Nephron progenitor cell (in vitro differentiated cells): ENCODE measurements around the gene ZNF615.
"Not testable (repeated sequence)": the region's sequence is repeated elsewhere in the genome, so short reads cannot be mapped to it uniquely, and the experiment has no call there.

Experiments
- DNase-seq: peaks from one replicate; pipeline ENCODE4 v3.0.0; 2021
- H3K27ac Mint-ChIP-seq: 2 replicates; pipeline ENCODE4 v1.8.0; 2021; ENCODE audit warnings: mild to moderate bottlenecking, moderate library complexity, mixed read lengths
- H3K27me3 Mint-ChIP-seq: 2 replicates; pipeline ENCODE4 v1.8.0; 2021; ENCODE audit warnings: mild to moderate bottlenecking, low read depth, mixed read lengths; ENCODE audit not compliant: poor library complexity
- H3K36me3 Mint-ChIP-seq: 2 replicates; pipeline ENCODE4 v1.8.0; 2021; ENCODE audit warnings: low read depth, mixed read lengths
- H3K4me1 Mint-ChIP-seq: 2 replicates; pipeline ENCODE4 v1.8.0; 2021; ENCODE audit warnings: mixed read lengths
- H3K4me3 Mint-ChIP-seq: 2 replicates; pipeline ENCODE4 v1.8.0; 2021; ENCODE audit warnings: mild to moderate bottlenecking, moderate library complexity, mixed read lengths
- H3K9me3 Mint-ChIP-seq: 2 replicates; pipeline ENCODE4 v1.8.0; 2021; ENCODE audit warnings: mild to moderate bottlenecking, moderate library complexity, mixed read lengths
- TF ChIP-seq, protein P1 (sequence below): fragments of 200-600 bp; sonication (generic); IDR thresholded peaks from 2 replicates; pipeline ENCODE4 v1.5.0; 2021; ENCODE audit warnings: antibody characterized with exemption

The ZNF615 gene

DNA sequence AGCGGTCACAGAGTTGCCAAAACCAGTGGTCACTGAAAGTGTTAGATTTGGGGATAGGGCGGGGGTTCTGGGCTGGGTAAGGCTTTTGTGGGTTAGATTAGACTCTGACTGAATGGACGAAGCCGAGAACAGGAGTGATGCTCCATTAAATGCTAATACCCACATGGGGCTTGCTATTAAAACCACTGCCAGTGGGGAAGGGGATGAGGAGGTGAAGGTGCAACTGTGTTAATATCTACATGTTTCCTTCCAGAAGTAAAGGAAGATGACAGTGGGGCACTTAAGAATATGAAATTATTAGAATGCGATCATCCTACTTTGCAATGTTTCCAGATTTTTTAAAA, 20.7 kb upstream of the ZNF615 start:
- TF ChIP-seq, protein P1, sequence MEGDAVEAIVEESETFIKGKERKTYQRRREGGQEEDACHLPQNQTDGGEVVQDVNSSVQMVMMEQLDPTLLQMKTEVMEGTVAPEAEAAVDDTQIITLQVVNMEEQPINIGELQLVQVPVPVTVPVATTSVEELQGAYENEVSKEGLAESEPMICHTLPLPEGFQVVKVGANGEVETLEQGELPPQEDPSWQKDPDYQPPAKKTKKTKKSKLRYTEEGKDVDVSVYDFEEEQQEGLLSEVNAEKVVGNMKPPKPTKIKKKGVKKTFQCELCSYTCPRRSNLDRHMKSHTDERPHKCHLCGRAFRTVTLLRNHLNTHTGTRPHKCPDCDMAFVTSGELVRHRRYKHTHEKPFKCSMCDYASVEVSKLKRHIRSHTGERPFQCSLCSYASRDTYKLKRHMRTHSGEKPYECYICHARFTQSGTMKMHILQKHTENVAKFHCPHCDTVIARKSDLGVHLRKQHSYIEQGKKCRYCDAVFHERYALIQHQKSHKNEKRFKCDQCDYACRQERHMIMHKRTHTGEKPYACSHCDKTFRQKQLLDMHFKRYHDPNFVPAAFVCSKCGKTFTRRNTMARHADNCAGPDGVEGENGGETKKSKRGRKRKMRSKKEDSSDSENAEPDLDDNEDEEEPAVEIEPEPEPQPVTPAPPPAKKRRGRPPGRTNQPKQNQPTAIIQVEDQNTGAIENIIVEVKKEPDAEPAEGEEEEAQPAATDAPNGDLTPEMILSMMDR, result no peak
- H3K36me3 Mint-ChIP-seq, result peaks cover 100% of the 10 kb centered on the region
- H3K27ac Mint-ChIP-seq, result peak overlapping the region; percentile 99

DNA sequence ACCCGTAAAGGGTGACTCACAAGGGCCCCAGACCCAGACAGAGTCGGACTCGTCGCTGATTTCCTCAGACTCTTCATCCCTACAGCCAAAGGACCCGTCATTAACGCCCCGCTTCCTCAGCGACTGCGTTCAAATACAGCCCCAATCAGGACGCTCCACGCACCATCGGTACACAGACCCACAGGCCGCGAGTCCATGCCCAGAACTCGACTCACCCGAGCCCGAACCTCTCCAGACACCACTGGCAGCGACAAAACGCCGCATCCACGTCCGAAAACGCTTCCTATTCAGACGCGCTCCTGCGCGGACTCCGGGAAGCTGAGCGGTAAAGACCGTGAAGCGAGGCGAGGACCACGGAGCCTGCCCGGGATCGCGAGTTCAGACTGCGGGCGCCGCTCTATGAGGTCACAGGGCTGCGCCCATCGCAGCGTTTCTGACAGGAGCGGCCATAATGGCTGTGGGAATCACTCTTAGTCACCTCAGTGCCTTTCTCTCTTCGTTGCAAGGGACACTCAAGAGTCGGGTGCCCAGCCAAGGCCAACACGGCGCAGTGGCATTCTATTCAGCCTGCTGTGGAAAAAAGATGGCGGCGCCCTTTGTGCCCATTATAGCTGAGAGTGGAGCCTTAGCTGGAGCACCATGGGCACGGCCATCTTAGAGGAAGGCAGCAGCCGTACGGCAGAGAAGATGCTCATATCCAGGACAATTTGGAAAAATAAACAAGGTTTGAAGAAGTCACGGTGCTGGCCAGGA, 20.2 kb upstream of the ZNF615 start, which contains the start of gene ZNF614:
Gene ZNF614, minus strand, starts transcription at position 353 of the 753 bp plus-strand sequence. CDS start 2,634 bp downstream, outside the sequence.
- Mint-ChIP-seq H3K9me3 (peaks cover 100% of the 10 kb centered on the region), H3K27me3 (peaks cover 7% of the 10 kb centered on the region), H3K4me3 (peak within 1 kb of the TSS; percentile 92), H3K36me3 (peaks cover 100% of the 10 kb centered on the region), H3K4me1 (peaks cover 21% of the 10 kb centered on the region), H3K27ac (peak within 1 kb of the TSS; percentile 99)
- DNase-seq, result peak; percentile 85
- TF ChIP-seq, protein P1, result no peak

More for the DNA sequence above, 20.7 kb upstream of the ZNF615 start:
- peaks cover 21% of the 10 kb centered on the region for H3K4me1 Mint-ChIP-seq
- H3K27me3 Mint-ChIP-seq, result peaks cover 7% of the 10 kb centered on the region
- DNase-seq, result no peak
- peaks cover 100% of the 10 kb centered on the region for H3K9me3 Mint-ChIP-seq
- H3K4me3 Mint-ChIP-seq, result peak overlapping the region; percentile 92

DNA sequence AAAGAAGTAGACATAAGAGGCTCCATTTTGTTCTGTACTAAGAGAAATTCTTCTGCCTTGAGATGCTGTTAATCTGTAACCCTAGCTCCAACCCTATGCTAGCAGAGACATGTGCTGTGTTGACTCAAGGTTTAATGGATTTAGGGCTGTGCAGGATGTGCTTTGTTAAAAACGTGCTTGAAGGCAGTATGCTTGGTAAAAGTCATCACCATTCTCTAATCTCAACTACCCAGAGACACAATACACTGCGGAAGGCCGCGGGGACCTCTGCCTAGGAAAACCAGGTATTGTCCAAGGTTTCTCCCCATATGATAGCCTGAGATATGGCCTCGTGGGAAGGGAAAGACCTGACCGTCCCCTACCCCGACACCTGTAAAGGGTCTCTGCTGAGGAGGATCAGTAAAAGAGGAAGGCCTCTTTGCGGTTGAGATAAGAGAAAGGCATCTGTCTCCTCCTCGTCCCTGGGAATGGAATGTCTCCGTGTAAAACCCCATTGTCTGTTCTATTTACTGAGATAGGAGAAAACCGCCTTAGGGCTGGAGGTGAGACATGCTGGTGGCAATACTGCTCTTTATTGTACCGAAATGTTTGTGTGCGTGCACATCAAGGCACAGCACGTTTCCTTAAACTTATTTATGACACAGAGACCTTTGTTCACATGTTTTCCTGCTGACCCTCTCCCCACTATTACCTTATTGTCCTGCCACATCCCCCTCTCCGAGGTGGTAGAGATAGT, 18.4 kb upstream of the ZNF615 start:
- Mint-ChIP-seq H3K36me3 (peaks cover 100% of the 10 kb centered on the region), H3K4me1 (peaks cover 21% of the 10 kb centered on the region), H3K4me3 (peak overlapping the region; percentile 92), H3K9me3 (peaks cover 98% of the 10 kb centered on the region)
- not testable (repeated sequence) for H3K27me3 Mint-ChIP-seq, H3K27ac Mint-ChIP-seq, DNase-seq

DNA sequence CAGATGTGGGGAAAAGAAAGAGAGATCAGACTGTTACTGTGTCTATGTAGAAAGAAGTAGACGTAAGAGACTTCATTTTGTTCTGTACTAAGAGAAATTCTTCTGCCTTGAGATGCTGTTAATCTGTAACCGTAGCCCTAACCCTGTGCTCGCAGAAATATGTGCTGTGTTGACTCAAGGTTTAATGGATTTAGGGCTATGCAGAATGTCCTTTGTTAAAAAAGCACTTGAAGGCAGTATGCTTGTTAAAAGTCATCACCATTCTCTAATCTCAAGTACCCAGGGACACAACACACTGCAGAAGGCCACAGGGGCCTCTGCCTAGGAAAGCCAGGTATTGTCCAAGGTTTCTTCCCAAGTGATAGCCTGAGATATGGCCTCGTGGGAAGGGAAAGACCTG, 16.5 kb upstream of the ZNF615 start:
- Mint-ChIP-seq H3K4me1 (peaks cover 21% of the 10 kb centered on the region), H3K9me3 (peaks cover 98% of the 10 kb centered on the region), H3K27me3 (peaks cover 12% of the 10 kb centered on the region), H3K36me3 (peaks cover 100% of the 10 kb centered on the region)
- not testable (repeated sequence) for DNase-seq, H3K4me3 Mint-ChIP-seq, H3K27ac Mint-ChIP-seq

DNA sequence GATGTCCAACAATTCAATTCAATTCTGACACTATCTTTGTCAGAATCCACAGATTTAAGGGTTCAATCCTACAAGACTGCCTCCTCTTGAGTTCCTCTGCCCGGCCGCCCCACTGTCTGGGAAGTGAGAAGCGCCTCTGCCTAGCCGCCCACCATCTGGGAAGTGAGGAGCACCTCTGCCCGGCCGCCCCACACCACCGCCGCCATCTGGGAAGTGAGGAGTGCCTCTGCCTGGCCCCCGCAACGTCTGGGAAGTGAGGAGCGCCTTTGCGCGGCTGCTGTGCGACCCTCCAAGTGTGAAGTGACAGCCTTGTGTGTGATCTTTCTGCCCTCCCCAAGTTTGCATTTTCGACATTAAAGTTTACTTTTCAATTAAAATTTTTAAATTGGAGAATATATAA, 14.2 kb upstream of the ZNF615 start:
- Mint-ChIP-seq H3K9me3 (peaks cover 98% of the 10 kb centered on the region), H3K27me3 (peaks cover 8% of the 10 kb centered on the region), H3K36me3 (peaks cover 100% of the 10 kb centered on the region), H3K4me3 (no peak overlapping the region), H3K4me1 (peaks cover 3% of the 10 kb centered on the region), H3K27ac (no peak overlapping the region)
- TF ChIP-seq, protein P1, result no peak
- DNase-seq, result no peak

DNA sequence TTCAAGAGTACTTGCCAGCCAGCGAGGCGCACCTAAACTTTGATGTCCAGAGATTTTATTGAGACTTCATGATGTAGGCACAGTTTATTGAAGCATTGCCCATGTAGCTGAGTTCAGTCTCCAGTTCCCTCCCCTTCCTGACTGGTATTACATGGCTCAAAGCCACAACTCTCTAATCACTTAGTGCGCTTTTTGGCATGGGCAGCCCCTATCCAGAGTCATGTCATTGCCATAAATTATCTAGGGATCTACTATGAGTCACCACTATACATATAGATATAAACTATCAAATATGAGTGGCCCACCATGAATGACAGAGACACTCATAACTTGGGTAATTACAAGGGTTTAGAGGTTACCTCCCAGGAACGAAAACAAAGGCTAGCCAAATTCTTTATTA, 12.5 kb upstream of the ZNF615 start:
- no peak for DNase-seq
- TF ChIP-seq, protein P1, result no peak
- peaks cover 100% of the 10 kb centered on the region for H3K36me3 Mint-ChIP-seq
- H3K4me1 Mint-ChIP-seq, result no peaks in the 10 kb centered on the region
- H3K9me3 Mint-ChIP-seq, result peaks cover 98% of the 10 kb centered on the region
- no peak overlapping the region for H3K4me3 Mint-ChIP-seq
- H3K27ac Mint-ChIP-seq, result no peak overlapping the region
- peaks cover 8% of the 10 kb centered on the region for H3K27me3 Mint-ChIP-seq
